HFF-Myc (cell line): ENCODE results near the gene ZNF2.
A peak's percentile ranks its signal among the peaks of the same experiment; 100 is the strongest.

Experiments used
- DNase-seq: peaks from one replicate; pipeline ENCODE4 v3.0.0-alpha.2; 2011; ENCODE audit warnings: low read depth; ENCODE audit errors: extremely low read depth
- H3K4me3 ChIP-seq: replicated peaks from 2 replicates; pipeline ENCODE4 v1.5.1; 2011; ENCODE audit warnings: low read depth, mild to moderate bottlenecking, control low read depth, low read length
- TF ChIP-seq, protein P1 (sequence below): IDR thresholded peaks from 2 replicates; pipeline ENCODE4 v1.5.1; 2012; ENCODE audit warnings: mild to moderate bottlenecking, low read depth, low read length, control low read depth; ENCODE audit errors: missing control alignments

ZNF2 gene

DNA sequence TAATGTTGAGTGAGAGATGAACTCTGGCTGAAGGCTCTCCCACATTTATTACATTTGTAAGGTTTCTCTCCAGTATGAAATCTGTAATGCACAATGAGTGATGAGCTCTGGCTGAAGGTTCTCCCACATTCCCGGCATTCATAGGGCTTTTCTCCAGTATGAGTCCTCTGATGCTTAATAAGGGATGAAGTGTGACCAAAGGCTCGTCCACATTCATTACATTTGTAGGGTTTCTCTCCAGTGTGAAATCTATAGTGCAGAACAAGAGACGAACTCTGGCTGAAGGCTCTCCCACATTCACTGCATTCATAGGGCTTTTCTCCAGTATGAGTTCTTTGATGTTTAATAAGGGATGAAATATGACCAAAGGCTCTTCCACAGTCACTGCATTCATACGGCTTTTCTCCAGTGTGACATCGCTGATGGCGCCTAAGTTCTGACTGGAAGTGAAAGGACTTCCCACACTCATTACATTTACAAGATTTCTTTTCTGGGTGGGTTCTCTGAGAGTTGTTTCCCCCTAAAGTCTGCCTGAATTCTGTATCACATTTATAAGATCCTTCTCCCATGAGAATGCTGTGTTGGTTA lies 16.1 kb upstream of the ZNF2 start:
- no peak overlapping the region for H3K4me3 ChIP-seq
- DNase-seq = no peak
- TF ChIP-seq, protein P1, sequence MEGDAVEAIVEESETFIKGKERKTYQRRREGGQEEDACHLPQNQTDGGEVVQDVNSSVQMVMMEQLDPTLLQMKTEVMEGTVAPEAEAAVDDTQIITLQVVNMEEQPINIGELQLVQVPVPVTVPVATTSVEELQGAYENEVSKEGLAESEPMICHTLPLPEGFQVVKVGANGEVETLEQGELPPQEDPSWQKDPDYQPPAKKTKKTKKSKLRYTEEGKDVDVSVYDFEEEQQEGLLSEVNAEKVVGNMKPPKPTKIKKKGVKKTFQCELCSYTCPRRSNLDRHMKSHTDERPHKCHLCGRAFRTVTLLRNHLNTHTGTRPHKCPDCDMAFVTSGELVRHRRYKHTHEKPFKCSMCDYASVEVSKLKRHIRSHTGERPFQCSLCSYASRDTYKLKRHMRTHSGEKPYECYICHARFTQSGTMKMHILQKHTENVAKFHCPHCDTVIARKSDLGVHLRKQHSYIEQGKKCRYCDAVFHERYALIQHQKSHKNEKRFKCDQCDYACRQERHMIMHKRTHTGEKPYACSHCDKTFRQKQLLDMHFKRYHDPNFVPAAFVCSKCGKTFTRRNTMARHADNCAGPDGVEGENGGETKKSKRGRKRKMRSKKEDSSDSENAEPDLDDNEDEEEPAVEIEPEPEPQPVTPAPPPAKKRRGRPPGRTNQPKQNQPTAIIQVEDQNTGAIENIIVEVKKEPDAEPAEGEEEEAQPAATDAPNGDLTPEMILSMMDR = no peak

DNA sequence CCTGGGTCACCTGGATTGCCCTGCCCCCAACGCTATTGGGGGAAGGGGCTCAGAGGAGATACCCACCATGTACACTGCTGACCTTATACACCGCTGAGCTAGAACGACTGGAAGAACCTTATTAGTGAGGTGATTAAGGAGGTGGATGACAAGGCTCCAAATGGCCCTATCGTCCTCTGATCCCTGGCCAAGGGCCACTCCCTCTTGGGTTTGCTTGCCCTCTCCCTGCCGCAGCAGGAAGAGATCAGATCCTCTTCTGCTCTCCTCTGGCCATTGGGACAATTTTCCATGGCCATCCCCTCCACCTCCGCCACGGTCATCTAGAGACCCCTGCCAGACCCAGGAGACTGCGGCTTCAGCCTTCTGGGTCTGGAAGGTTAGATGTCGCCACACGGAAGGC lies 7.2 kb upstream of the ZNF2 start:
- peak overlapping the region; percentile 78 for H3K4me3 ChIP-seq
- no peak for DNase-seq

DNA sequence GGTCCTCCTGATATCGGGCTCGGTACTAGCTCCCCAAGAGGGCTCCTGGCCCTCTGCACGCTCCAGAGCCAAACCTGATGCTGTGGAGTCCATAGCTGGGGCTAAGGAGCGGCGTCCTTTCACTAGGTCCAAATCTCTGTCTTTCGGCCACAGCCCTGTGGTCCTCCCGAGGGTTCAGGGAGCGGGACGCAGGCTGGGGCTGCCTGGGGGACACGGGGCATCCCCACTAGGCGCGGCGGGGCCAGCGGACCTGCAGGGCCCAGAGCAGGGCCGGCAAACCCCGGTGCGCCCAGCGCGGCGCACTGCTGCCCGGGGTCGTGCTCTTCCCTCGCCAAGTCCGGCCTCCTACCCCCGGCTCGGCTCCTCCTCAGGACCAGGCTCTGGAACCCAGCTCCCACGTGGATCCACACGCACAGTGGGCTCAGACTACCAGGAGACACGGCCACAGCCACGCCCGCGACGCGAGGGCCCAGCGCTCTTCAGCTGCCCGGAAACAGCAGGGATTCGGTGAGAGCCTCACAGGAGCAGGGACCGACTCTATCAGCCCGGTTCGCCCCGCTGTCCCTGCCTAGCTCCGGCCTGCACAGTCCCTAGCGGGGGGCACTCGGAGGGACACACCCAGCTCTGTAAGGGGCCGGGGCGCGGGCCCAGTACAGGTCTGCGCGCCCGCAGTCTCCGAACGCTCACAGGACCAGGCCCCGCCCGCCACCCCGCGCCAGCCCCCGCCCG lies 6.6 kb upstream of the ZNF2 start:
- TF ChIP-seq, protein P1 = no peak
- H3K4me3 ChIP-seq = peak overlapping the region; percentile 78
- no peak for DNase-seq

More for the DNA sequence above, 7.2 kb upstream of the ZNF2 start:
- TF ChIP-seq, protein P1 = no peak

DNA sequence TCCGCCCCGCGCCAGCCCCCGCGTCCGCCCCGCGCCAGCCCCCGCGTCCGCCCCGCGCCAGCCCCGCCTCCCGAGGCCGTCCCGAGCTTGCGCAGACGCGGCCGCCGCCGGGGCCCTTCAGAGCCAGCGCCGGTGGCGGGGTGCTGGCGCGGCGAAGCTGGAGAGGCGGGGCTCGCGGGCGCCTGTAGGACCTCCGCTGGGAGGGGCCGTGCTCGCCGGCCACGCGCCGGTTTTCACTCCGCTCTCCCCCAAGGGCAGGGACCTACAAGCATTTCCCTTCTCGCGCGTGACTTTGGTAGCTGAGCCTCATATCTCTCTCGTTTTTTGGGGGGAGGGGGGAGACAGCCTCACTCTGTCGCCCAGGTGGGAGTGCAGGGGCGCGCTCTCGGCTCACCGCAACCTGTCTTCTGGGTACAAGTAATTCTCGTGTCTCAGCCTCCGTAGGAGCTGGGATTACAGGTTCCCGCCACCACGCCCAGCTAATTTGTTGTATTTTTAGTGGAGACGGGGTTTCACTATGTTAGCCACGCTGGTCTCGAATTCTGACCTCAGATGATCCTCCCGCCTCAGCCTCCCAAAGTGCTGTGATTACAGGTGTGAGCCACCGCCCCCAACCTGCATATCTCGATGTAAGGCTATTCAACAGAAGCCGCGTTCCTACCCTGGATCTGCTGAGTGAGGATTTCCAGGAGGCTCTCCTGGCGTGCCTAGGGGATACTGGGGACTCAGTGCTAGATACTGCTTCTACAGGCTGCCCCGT lies 5.7 kb upstream of the ZNF2 start, which contains the start of gene ZNF514:
ZNF514 (minus strand) TSS at position 159 of the 760 bp plus-strand sequence. CDS start 6,595 bp downstream, outside the sequence.
- peak within 1 kb of the TSS; percentile 78 for H3K4me3 ChIP-seq
- DNase-seq = no peak
- TF ChIP-seq, protein P1 = no peak

DNA sequence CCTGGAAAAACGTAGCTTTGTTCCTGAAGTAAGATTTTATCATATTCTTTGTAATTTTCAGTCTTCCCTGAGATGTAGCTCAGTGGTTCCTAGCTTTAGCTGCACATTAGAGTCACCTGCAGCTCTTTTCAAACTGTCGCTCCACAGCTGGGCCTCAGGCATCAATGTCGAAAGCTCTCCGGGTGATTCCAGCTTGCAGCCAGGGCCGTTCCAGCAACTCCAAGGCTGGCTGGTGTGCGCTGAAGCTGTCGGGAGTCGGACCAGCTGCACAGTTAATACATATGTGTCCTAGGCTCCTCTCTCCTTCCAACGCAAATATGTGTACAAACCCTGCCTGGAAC lies 609 bp upstream of the ZNF2 start:
- DNase-seq = no peak
- TF ChIP-seq, protein P1 = no peak
- H3K4me3 ChIP-seq = peak overlapping the region; percentile 95

DNA sequence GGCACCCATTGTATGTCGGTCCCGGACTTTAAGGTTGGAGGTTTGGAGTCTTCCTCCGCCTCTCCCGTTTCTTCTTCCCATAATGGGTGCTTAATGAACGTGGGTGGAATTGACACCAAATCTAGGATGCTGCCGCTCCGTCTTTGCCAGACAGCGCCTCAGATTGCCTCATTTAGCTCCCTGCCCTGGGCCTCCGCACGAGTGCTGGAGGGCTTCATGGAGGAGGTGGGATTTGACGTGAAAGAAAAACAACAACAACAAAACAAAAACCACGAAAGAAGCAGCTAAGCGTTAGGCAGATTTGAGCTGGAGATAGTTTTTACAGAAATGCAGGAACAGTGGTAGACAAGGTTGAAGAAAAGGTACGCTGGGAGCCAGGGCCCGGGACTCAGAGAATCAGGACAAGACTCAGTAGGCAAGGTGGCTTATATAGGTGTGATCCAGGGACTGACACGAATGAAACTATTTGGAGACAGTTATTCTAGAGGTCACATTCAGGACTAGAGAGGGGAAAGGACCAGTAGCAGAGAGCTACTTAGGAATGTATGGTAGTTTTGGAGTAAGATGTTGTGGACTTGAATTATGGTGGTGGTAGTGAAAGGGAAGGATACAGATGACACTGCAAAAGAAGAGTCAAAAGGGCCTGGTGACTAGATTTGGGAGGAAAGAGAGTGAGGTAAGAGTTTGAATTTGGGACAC lies 605 bp downstream of the ZNF2 start:
- TF ChIP-seq, protein P1 = no peak
- peak overlapping the region; percentile 95 for H3K4me3 ChIP-seq
- DNase-seq = no peak
